ENCODE measurements around the gene TDRD12. TPM values are rescaled to one million over a fixed set of nuclear protein-coding genes. Genes with fewer than 3 reads are reported as not detected.

TDRD12 gene
- total RNA-seq, 4 donors from 2014 or later, result under 0.01 to 0.30 (median 0.21) TPM; not detected in 1

DNA sequence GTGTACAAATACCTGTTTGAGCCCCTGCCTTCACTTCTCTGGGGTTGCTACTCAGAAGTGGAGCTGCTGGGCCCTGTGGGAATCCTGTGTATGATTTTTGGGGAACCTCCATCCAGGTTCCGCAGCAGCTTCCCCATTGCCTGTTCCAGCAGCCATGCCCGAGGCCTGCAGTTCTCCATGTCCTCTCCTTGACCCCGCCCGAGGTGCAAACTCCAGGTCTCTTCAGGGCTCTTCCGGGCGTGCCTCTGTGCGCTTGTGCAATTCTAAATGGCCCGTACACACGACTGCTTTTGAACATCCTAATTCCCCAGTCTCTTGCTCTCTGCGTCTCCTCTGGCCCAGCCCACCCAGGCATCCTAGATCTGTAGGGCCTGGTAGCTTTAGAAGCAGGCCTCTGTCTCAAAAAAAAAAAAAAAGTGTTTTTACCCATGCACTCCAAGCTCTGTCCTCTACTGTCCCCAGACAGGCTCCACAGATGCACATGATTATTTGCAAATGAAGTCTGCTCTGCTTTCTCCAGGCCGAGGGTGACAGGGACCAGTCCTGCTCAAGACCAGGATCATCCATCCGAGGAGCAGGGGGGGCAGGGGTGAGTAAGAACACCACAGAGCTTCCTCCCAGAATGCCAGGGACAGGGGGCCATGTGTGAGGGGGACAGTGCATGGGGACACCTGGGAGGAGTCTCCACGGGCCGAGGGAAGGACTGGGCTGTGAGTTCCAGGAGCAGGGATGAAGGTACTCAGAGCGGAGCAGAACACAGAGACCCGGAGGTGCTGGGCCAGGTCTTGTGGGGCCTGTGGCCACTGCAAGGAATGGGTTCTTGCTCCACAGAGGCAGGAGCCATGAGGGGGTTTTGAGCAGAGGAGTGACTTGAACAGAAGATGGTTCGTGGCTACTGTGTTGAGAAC lies 98.3 kb downstream of the TDRD12 start:
- no peak for DNase-seq (ENCODE audit: low spot score in 2 of 2)
- Histone ChIP-seq H3K27me3 (no peaks in the 10 kb centered on the region), H3K4me3 (no peak overlapping the region), H3K9me3 (no peaks in the 10 kb centered on the region), H3K27ac (no peak overlapping the region), H3K4me1 (no peaks in the 10 kb centered on the region), H3K36me3 (no peaks in the 10 kb centered on the region)
- TF ChIP-seq, protein P1, sequence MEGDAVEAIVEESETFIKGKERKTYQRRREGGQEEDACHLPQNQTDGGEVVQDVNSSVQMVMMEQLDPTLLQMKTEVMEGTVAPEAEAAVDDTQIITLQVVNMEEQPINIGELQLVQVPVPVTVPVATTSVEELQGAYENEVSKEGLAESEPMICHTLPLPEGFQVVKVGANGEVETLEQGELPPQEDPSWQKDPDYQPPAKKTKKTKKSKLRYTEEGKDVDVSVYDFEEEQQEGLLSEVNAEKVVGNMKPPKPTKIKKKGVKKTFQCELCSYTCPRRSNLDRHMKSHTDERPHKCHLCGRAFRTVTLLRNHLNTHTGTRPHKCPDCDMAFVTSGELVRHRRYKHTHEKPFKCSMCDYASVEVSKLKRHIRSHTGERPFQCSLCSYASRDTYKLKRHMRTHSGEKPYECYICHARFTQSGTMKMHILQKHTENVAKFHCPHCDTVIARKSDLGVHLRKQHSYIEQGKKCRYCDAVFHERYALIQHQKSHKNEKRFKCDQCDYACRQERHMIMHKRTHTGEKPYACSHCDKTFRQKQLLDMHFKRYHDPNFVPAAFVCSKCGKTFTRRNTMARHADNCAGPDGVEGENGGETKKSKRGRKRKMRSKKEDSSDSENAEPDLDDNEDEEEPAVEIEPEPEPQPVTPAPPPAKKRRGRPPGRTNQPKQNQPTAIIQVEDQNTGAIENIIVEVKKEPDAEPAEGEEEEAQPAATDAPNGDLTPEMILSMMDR (IDR thresholded peaks at IDR 0.05), result no peak
- TF ChIP-seq POLR2A (IDR thresholded peaks at IDR 0.05), result no peak
- TF ChIP-seq EP300 (IDR thresholded peaks at IDR 0.05), result no peak
- whole genome bisulfite sequencing, 2 donors, result 83 to 84% methylated on average over 17 of the region's 17 CpGs

DNA sequence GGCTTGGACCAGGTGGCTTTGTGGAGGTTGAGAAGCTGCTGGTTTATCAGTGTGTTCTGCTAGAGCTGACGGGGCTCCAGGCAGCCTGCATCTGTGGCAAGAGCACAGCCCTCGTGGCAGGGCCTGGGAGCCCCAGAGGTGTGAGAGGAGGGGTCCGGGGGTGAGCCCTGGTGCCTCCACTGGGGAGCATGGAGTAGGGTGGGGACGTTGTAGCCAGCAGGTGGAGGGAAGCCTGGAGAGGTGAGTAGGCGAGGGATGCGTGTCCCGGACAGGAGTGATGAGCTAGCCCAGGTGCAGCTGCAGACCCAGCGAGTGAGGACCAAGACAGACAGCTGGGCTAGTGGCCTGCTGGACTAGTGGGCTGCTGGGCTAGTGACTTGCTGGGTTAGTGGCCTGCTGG lies 99.0 kb downstream of the TDRD12 start:
- no peak overlapping the region for H3K4me3 ChIP-seq
- no peaks in the 10 kb centered on the region for H3K36me3 ChIP-seq
- no peak for DNase-seq (ENCODE audit: low spot score in 2 of 2)
- no peak overlapping the region for H3K27ac ChIP-seq
- no peaks in the 10 kb centered on the region for H3K27me3 ChIP-seq
- WGBS, 2 donors, result 87 to 89% methylated on average over 8 of the region's 8 CpGs
- TF ChIP-seq EP300 (IDR thresholded peaks at IDR 0.05), result no peak
- TF ChIP-seq POLR2A (IDR thresholded peaks at IDR 0.05), result no peak
- TF ChIP-seq, protein P1 (IDR thresholded peaks at IDR 0.05), result no peak
- H3K4me1 ChIP-seq, result no peaks in the 10 kb centered on the region
- peaks cover 0 to under 1% (median 0%) of the 10 kb centered on the region in 4 donors for H3K9me3 ChIP-seq

DNA sequence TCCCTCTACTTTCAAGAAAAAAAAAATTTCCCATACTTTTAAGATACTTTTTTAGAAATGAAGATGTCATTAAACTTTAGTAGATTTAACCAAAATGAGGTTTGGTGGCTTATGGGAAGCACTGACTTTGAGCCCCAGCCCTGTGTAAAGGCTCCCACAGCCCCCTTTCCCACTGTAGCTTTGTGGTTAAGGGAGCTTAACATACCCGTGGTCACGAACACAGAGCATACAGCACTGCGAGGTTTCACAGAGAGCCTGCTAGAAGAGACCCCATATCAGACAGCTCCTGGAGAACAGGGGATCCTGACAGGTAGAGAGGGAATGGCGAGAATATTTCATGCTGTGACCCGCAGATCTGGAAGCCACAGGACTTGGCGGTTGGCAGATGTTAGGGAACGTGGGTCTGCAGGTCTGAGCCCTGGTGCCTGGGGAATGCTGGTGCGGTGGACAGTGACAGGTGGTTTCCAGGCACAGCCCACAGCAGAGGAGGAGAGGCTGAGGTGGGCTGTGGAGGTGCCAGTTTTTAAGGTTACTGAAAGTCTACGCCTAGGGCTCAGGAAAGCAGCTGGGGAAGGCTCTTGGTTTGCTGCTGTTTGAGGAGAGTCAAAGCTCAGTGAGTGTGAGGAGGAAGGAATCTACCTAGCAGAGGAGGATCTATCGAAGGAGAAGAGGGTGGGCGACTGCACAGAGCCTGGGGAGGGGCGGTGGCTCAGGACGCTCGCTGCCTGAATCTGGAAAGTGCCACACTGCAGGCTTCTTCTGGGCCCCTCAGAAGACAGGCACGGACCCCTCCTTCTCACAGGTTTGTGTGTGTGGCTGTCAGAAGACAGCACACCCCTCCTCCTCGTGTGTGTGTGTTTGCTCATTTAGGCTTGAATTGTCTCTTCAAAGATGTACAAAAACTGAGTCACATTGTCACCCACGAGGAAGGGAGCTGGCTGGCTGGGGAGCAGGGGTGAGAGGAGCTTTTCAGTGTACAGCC lies 100.1 kb downstream of the TDRD12 start:
- no peak for DNase-seq (ENCODE audit: low spot score in 2 of 2)
- no peaks in the 10 kb centered on the region for H3K36me3 ChIP-seq
- TF ChIP-seq EP300 (IDR thresholded peaks at IDR 0.05), result no peak
- TF ChIP-seq, protein P1 (IDR thresholded peaks at IDR 0.05), result no peak
- no peak for TF ChIP-seq POLR2A (IDR thresholded peaks at IDR 0.05)
- no peak overlapping the region for H3K4me3 ChIP-seq
- peaks cover 0 to 5% (median 0%) of the 10 kb centered on the region in 4 donors for H3K9me3 ChIP-seq
- no peak overlapping the region for H3K27ac ChIP-seq
- no peaks in the 10 kb centered on the region for H3K4me1 ChIP-seq
- no peaks in the 10 kb centered on the region for H3K27me3 ChIP-seq
- 57 to 59% methylated on average over 17 of the region's 17 CpGs for WGBS, 2 donors

GRCh38 chr19:32822916-32823746 lies 103.6 kb downstream of the TDRD12 start:
- Histone ChIP-seq H3K4me1 (no peaks in the 10 kb centered on the region), H3K27me3 (no peaks in the 10 kb centered on the region)
- TF ChIP-seq EP300 (IDR thresholded peaks at IDR 0.05) (no peak), POLR2A (IDR thresholded peaks at IDR 0.05) (no peak)
- TF ChIP-seq, protein P1 (IDR thresholded peaks at IDR 0.05), result no peak

More at GRCh38 chr19:32822916-32823746, 103.6 kb downstream of the TDRD12 start:
- H3K36me3 ChIP-seq, result peaks cover 0 to 6% (median 0%) of the 10 kb centered on the region in 3 donors
- 80 to 83% methylated on average over 14 of the region's 14 CpGs for WGBS, 2 donors
- no peak overlapping the region for H3K4me3 ChIP-seq
- H3K9me3 ChIP-seq, result peaks cover 0 to 5% (median 0%) of the 10 kb centered on the region in 4 donors
- no peak overlapping the region for H3K27ac ChIP-seq
- DNase-seq (ENCODE audit: low spot score in 2 of 2), result no peak

Data from tibial nerve (tissue), 4 donors.